C1 segment of cervical spinal cord (tissue), 14 donors: ENCODE data around the gene ZNF584.

Source experiments
- DNase-seq, 14 donors: peaks; one replicate each; lab custom pipeline; 2025; lab: John Stamatoyannopoulos, UW

Gene ZNF584

GRCh38 chr19:58385891-58386575 is 22.4 kb upstream of the ZNF584 start:
- DNase-seq: no peak

GRCh38 chr19:58386576-58387337 is 21.7 kb upstream of the ZNF584 start, which contains the start of gene RPS5:
TSS of gene RPS5 (plus strand) at chr19:58387269. CDS start at chr19:58388138, 869 bp downstream.
- peak; percentile 49 to 97 (median 94) for DNase-seq

DNA sequence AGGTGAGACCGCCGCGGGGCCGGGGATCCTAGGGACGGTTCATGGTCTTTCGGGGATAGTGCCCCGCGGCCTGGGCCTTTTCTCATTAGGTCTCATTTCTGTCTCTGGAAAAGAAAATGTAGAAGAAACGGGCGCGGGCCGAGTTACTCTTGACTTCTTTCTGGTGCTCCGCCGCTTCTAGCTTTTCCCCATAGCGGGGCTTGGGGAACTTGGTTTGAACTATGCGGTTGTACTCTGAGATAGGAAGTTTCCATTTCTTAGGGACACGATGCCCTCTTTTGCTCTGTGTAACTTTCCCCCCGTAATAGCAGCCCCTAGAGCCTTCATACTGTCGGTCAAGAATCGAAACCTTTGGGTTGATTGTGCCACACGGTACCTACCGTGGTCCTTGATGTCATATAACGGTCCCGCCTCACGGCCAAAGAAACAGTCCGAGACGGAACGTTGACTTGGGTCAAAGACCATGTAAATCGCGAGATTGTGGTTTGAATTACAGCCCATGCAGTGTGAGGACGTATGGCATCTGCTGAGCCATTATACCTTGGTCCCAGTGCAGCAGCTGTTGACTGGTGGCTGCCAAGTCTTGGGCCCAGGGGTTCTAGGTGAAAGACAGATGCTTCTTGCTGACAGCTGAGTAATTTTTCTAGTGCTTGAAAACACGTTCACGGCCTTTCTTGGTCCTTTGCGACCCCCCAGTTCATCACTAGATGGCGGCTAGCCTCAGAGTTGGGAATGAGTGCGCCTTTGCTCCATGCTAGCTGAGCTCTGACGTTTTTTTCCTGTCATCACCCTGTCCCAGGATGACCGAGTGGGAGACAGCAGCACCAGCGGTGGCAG is 20.9 kb upstream of the ZNF584 start:
- no peak for DNase-seq

DNA sequence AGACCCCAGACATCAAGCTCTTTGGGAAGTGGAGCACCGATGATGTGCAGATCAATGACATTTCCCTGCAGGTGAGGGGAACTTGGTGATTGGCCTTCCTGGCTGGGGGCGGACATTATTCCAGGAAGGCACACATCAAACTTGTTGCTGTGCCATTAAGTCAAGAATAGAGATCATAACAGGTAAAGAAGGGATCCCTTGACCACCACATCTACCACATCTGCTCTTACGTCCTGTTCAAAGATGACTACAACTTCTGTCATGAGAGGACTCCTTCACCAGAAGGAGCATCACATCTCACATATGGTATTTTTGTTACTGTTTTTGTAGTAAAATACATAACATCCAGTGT is 20.3 kb upstream of the ZNF584 start:
- DNase-seq: no peak

DNA sequence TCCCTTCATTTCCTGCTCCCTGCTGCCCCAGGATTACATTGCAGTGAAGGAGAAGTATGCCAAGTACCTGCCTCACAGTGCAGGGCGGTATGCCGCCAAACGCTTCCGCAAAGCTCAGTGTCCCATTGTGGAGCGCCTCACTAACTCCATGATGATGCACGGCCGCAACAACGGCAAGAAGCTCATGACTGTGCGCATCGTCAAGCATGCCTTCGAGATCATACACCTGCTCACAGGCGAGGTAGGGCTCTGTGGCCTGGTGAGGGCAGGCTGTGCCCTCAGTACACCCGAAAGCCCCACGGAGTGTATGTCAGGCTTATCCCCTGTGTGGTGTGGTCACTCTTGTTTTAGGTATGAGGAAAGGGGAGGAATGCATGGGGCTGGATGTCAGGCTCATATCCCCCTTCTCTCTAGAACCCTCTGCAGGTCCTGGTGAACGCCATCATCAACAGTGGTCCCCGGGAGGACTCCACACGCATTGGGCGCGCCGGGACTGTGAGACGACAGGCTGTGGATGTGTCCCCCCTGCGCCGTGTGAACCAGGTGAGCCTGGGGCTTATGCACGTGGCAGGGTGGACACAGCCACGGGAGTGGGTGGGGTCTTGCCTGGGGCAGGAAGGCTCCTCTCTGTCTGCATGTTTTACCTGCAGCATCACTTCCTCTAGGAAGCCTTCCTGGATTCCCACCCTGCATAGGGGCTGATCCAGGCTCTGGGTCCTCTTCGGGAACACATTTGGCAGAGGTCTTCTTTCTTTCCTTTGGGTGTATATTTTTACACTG is 15.3 kb upstream of the ZNF584 start:
- DNase-seq: no peak

DNA sequence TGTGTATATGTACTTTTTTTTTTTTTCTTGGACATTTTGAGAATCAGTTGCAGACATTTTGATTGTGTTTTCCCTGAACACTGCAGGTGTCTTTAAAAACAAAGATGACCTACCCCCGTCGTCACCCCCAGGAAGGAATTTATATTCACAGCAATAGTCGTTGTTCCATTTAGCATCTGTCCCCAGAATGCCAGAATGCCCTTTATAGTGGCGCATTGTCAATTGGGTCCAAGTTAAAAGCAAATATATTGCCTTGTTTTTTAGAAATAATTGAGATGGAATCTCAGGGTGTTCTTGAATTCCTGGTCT is 14.8 kb upstream of the ZNF584 start:
- no peak for DNase-seq

GRCh38 chr19:58394821-58395219 is 13.6 kb upstream of the ZNF584 start:
- no peak for DNase-seq

GRCh38 chr19:58395220-58395978 is 13.1 kb upstream of the ZNF584 start, which contains the start of gene RNF225:
TSS of gene RNF225 (plus strand) at chr19:58395656. CDS start at chr19:58396090, 434 bp downstream.
- no peak for DNase-seq

GRCh38 chr19:58395979-58396627 is 12.3 kb upstream of the ZNF584 start:
- DNase-seq: no peak

DNA sequence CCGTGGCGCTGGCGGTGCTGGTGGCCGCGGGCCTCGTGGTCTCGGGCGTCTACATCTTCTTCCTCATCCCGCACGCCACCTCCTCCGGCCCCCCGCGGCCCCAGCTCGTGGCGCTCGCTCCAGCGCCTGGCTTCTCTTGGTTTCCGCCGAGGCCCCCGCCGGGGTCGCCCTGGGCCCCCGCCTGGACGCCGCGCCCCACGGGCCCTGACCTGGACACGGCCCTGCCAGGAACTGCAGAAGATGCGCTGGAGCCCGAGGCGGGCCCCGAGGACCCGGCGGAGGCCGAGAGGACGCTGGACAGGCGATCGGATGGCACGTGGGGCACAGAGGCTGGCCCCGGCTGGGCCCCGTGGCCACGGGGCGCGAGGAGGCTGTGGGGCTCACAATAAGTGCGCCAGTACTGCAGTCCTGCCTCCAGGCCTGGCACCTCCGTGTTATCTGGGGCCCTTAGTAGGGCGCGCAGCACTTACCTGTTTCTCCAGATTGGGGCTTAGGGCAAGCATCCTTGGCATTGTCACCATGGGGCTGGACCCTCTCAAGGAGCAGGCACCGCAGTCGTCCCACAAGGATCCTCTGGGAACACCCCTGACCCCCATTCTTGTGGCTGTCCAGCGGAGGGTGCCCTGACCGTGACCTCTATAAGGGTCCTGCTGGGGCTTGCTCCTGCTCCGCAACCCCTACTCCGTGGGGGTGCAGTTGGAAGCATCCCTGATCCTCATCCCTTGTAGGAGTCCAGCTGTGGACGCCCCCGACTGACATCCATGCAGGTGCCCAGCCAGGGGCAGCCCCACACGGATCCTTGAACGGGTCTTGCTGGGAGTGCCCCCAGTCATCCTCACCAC is 11.5 kb upstream of the ZNF584 start:
- DNase-seq: no peak

DNA sequence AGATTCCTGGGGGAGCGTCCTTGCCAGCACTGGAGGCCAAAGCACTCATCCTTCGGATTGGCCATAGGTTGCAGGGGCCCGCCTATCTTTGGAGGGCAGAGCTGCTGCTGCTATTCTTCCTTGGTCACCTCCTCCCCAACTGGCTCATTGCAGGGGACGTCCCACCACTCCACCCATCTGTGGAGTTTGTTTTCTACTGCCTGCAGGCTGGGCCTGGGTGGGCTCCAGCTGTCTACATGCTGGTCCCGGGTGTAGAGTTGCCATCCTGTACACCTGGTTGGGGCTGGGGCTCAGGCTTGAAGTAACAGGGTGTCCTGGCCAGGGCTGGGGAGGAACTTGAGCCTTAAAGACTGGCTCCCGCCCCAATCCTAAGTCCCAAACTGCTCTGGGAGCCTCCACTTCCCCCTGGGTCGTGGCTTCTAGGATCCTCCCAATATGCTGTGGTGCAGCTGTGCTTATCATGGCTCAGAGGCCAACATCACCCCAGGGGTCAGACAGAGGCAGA is 10.9 kb upstream of the ZNF584 start:
- DNase-seq: no peak

GRCh38 chr19:58398087-58398486 is 10.4 kb upstream of the ZNF584 start:
- DNase-seq: no peak

GRCh38 chr19:58398545-58398944 is 9.9 kb upstream of the ZNF584 start:
- no peak for DNase-seq

DNA sequence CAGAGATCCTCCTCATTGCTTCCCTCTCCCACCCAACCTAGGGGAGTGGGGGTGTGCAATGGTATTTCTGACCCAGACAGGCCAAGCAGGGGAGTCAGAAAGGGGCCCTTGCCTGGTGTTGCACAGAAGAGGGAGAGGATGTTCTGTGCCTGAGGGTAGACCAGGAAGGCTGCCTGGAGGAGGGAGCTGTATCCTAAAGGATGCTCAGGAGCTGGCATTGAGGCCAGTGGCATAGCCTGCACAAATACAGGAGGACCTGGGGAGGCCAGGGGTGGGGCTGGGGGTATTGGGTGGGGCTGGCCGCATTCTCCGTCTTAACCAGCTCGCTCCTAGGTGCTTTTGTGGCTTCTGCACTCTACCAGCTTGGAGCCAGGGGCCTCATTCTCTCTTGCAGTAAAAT is 8.5 kb upstream of the ZNF584 start:
- DNase-seq: no peak

DNA sequence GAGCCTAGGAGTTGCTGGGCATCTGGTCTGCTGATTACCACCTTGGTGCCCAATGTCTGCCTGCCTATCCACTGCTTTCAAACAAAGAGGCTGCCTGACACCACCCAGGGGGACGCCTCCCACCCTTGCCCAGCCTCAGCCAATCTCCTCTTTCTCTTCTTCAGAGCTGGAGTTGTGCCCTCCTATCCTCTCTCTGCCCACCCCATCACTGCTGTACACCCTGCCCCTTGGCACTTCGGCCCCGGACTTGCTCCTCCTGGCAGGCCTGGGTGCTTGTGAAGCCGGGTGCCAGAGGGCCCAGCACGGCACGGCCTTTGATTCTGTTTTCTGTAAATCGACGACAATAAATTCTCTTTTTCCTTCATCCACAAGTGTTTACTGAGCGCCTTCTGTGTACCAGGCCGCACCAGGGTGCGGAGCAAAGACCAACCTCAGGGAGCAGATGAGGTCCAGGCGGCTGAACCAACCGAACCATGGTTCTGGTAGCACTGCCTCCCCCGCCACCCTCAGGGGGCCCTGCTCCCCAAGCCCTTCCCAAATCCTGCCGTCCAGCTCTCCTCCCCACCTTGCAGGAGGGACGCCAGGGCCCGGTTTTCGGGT is 8.0 kb upstream of the ZNF584 start:
- DNase-seq: peak in 11 of 14 donors; percentile 20 to 86 (median 48)

DNA sequence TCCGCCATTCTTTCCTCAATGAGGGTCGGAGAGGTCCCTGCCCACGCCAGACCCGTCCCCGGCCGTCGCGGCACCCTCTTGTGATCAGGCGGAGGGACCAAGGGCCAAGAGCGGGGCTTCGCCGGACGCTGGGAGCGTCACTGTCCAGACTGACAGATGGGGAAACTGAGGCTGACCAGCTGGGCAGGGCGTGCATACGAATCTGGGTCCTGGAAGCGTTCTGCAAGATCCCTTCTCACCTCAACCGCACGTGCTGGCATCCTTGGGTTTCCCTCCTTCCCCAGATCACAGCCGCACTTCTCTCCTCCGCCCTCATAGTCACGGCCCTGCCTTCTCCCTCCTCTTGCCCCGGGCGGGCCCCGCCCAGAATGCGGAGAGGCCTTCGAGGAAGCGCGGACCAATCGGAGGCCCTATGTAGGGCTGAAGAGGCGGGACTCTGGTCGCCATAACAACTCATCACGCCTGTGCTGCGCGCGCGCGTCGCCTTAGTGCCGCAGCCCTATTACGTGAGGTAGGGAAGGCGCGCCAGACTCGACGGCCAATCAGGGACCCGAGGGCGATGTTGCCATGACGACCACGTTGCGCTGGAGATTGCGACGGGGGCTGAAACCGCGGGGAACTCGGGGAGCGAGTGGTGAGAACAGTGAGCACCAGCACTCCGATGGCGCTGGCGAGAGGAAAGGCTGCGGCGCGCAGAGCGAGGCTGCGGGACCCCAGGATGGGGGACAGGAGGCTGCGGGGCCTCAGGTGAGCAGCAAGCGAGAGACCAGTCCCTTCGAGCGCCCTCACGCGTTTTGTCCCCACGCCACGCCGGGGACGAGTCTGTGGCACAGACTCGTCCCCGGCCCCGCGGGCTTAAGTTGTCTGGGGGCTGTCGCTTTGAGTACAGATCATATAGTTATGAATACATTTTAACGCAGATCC is 7.3 kb upstream of the ZNF584 start:
- DNase-seq: peak; percentile 81 to 99 (median 96)

- DNase-seq: no peak
Measured at GRCh38 chr19:58401840-58402421, 6.5 kb upstream of the ZNF584 start.
